DMS 273 treated with DMSO at 0.1 percent for 48 hours (cell line): Measurements from ENCODE around the gene PROK2.
A peak's percentile ranks its signal among the peaks of the same experiment; 100 is the strongest.

Source experiments
- DNase-seq: peaks from one replicate; lab custom pipeline; 2025; lab: John Stamatoyannopoulos, UW

PROK2 gene

GRCh38 chr3:71734881-71735280 lies 50.1 kb downstream of the PROK2 start:
- DNase-seq, result no peak

DNA sequence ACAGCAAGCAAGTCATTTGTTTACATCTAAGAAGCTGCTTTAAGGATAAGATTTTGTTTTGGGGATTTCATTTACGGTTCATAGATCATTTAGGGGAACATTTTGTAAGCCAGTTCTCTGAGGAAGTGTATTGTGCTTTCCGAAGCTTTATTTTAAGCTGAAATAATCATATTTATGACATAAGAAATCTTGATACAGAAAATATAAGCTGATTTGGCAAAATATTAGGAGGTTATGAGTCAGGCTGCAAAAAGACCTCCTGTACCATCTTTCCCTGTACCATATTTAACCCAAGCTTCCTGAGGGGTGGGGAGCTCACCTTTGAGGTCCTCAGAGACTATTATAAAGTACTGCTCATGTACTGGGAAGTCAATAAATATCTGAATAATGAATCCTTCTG lies 51.6 kb downstream of the PROK2 start:
- DNase-seq, result no peak

GRCh38 chr3:71732637-71733036 lies 52.3 kb downstream of the PROK2 start:
- no peak for DNase-seq

GRCh38 chr3:71728632-71729342 lies 56.2 kb downstream of the PROK2 start:
- DNase-seq, result no peak

DNA sequence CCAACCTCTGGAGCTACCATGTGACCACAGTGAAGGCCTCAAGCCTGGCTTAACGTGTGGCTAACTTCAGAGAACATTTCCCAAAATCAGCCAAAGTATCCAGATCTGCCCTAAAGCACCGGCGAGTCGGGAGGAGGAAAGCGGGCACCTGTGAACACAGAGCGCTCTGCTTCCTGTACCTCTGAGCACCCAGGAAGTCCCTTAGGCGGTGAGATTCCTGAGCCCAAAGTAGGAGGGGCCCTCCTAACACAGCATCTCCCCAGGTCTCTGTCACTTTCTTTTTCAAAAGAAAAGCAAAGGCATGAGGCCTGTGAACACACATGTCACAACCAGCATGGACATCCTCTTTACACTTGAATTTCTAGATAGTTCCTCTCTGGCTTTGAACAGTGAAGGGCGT lies 58.8 kb downstream of the PROK2 start:
- DNase-seq, result no peak

DNA sequence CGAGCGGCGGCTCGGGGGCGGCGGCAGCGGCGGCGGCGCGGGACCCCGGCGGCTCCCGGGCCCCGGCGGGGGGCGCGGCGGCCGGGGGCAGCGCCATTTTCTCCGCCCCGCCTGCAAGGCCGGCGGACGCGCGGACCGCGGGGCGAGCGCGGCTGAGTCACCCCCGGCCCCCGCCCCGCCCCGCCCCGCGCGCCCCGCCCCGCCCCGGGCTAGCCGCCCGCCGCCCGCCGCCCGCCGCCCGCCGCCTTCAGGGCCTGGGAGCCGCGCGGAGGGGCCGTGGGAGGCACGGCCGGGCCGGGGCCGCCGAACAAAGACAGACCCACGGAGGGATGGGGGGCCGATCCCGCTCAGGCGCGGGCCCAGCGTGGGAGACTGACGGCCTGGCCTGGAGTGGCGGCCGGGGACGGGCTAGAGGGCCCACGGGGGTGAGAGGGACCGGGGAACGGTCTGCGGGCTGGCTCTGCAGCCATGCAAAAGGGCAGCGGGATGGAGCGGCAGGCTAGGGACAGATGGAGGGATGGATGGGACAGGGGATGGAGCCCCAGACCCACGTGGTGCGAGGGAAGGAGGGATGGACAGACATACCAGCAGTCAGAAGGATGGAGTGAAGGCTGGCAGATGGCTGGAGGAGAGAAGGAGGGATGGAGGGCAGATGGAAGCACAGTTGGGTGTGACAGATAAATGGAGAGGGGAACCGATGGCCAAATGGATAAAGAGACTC lies 59.5 kb downstream of the PROK2 start, which contains the start of gene EIF4E3:
Gene EIF4E3, minus strand, starts transcription at position 132 of the 721 bp plus-strand sequence. Its CDS starts 35 bp downstream, at position 97.
- peak; percentile 58 for DNase-seq

DNA sequence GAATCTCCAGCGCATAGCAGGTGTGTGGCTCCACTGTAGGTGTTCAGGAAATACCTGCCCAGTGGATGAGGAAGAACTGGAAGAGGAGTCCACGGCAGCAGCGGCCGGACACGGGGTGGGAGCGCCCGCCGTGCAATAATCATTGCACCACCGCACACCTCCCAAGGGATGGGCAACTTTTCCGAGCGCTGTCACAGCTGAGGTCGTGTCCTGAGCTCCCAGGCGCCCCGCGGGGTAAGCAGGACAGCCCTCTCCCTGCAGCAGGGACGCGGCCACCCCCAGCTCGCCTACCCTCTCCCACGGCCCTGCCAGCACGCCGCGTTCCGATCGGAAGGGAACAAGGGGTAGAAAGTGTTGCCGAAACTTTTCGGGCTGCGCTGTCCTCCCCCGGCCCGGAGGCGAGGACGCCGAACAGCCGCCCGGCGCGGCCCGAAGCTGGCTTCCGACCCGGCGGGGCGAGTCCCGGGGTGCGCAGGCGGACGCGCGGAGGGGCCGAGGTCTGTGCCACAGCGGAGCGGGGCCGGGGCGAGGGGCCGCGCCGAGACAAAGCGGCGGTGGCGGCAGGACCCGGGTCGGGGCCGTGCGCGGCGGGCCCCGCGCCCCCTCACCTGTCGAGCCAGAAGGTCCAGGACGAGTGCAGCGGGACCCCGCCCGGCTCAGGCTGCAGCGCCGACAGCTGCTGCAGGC lies 60.2 kb downstream of the PROK2 start:
- no peak for DNase-seq

- DNase-seq, result no peak
Observed at GRCh38 chr3:71724171-71724453, 60.8 kb downstream of the PROK2 start.

- DNase-seq, result no peak
Observed at GRCh38 chr3:71723452-71724170, 61.3 kb downstream of the PROK2 start.

GRCh38 chr3:71722693-71723092 lies 62.3 kb downstream of the PROK2 start:
- DNase-seq, result no peak
